Fibroblast of skin of abdomen (primary cell): Measurements from ENCODE around the gene PLEKHM1.
A peak's percentile ranks its signal among the peaks of the same experiment; 100 is the strongest.
"Not testable (repeated sequence)": the region's sequence is repeated elsewhere in the genome, so short reads cannot be mapped to it uniquely, and the experiment has no call there.

Source experiments
- DNase-seq: peaks from one replicate; pipeline ENCODE4 v3.0.0-alpha.2; 2013

Gene PLEKHM1

DNA sequence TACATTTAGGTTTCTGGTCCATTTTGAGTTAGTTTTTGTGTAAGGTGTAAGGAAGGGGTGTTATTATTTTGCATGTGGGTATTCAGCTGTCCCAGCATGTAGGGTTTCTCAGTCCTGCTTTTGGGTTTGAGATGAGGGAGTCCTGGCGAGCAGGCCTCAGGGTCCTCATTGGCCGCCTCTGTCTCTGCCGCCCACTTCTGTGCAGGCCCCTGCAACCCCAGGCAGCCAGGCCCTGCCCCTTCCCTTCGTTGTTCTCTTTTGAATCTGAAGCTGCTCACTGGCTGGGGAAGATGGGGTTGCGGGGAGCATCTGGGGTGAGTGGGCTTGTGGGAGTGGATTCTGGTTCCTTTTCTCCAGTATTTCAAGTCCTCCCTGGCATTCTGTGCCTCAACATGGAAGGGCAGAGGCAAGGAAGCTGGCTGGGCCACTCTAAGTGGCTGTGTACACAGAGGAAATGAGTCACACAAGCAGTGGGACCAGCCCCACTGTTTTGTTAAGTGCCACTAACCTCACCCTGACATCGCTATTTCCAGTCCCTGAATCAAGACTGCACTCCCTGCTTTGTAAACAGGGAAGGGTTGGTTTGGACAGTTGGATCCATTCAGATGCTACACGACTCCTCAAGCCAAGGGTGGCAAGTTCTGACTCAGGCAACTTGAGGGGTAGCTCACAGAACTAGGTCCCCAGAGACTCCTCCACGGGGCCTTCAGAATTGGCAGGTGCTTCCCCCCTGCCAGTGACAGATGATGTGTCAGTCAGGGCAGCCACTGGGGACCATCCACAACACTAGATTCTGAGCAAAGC lies 28.8 kb downstream of the PLEKHM1 start:
- DNase-seq = not testable (repeated sequence)

DNA sequence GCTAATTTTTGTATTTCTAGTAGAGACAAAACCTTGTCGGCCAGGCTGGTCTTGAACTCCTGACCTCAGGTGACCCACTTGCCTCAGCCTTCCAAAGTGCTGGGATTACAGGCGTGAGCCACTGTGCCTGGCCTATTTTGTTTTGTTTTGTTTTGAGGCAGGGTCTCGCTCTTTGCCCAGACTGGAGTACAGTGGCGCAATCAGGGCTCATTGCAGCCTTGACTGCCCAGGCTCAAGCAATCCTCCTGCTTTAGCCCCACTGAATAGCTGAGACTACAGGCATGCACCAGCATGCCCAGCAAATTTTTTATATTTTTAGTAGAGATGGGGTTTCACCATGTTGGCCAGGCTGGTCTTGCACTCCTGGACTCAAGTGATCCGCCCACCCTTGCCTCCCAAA lies 30.1 kb downstream of the PLEKHM1 start:
- DNase-seq = not testable (repeated sequence)

DNA sequence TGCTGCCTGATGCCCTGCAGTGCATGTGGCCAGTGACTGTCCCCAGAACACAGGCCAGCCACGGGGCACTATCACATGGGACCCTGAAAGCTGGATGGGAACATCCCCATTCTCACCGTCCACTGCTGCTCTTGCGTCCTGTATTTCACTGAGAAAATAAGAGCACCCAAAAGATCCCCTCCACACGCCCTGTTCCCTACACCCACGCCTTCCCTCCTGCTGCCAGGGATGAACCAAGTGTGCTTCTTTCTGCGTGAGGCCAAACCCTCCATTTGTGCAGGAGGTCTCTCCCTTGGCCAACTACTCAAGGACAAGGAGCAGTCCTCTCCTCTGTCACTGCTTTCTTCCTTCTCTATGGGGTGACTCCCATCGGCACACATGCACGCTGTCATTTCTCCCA lies 36.2 kb downstream of the PLEKHM1 start:
- not testable (repeated sequence) for DNase-seq

DNA sequence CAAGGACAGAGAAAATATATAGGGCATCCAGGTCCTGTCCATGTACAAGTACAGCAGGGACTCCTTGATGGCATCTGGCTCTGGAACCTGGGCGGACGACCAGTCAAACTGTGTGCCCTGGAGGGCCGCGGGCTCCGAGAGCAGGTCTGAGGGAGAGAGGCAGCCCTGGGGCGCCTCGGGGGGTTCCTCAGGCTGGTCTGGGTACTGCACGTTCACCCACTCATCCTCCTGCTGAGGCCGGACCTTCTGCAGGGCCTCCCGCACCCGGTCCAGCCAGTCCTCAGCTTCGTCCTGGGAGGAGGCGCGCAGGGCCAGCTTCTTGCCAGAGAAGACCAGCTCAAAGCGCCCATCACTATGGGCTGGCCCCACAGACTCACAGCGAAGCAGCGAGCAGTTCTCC lies 36.8 kb downstream of the PLEKHM1 start:
- DNase-seq = not testable (repeated sequence)

DNA sequence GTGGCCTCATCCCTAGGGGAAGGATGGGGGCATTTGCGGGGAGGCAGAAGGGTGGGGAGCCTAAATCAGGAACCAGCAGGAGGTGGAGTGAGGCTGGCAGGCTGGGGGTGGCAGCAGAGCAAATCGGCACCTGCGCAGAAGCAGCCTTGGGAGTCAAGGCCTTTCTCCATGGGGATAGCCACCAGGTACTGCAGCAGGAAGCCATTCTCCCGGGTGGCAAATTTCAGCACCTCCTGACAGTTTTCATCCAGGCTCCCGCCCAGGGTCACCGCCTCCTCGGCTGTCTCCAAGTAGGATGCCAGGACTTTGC lies 37.3 kb downstream of the PLEKHM1 start:
- DNase-seq = not testable (repeated sequence)

DNA sequence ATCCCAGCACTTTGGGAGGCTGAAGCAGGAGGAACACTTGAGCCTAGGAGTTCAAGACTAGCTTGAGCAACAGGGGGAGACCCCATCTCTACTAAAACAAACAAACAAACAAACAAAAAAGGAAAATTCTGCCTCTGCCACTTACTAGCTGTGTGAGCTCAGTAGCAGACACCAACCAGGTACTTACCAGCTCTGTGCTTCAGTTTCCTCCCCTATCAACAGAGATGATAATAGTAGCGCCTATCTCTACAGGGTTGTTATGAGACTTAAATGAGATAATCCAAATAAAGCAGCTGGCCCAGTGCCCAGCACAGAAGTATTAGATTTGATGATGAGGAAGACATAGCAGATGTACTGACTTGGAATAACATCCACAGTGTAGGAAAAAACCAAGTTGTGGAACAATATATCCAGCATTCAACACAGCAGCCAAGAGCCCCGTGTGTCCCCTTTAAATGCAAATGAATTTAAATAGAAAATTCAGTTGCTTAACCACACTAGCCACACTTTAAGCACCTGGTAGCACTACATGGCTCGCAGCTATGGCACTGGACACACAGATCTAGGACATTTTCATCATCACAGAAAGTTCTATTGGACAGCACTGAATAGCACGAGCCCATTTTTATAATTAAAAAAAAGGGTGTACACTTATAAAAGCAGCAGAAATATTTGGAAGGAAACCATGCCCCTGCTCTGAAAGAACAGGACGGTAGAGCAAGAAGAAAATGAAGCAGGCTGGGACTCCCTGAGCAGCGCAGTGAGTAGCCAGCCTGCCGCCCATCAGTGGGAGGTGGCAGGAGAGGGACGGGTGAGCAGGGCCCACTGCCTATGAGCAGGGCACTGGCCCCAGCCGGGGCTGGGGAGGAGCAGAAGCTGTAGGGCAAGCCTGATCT lies 37.9 kb downstream of the PLEKHM1 start:
- DNase-seq = not testable (repeated sequence)

DNA sequence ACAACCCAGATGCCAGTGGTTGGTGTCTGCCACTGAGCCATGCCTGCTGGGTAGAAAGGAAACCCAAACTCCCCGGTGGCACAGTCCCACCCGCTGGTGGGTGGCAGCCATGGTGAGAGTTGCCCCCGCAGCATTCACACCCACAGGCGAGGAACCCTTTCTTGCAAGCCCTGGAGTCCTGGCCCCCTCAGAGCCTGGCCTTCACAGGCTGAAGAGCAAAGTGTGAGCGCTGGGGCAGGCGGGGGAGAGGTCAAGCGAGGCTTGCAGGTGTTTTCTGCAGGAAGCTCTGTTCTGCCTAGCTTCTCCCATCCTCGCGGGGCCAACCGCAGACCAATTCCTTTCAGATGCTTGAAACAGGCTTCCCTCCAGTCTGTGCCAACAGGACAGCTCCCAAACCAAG lies 38.9 kb downstream of the PLEKHM1 start:
- DNase-seq = not testable (repeated sequence)

DNA sequence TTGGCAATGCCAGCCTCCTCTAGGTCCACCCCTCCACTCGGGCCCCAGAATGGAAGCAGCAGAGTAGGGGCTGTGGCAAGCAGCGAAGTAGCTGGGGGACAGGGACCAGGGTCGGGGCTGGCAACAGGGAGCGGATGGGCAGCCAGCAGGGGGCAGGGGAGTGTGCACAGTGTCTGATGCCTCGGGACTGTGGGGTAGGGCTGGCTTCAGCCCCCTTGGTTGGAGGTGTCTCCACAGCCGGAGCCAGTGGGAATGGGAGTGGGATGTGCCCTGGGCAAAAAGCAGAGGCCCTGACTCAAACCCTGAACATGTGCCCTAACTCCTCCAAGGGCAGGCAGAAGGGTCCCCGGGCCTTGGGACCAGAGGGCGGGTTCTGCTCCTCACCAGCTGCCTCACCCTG lies 39.4 kb downstream of the PLEKHM1 start:
- DNase-seq = no peak

DNA sequence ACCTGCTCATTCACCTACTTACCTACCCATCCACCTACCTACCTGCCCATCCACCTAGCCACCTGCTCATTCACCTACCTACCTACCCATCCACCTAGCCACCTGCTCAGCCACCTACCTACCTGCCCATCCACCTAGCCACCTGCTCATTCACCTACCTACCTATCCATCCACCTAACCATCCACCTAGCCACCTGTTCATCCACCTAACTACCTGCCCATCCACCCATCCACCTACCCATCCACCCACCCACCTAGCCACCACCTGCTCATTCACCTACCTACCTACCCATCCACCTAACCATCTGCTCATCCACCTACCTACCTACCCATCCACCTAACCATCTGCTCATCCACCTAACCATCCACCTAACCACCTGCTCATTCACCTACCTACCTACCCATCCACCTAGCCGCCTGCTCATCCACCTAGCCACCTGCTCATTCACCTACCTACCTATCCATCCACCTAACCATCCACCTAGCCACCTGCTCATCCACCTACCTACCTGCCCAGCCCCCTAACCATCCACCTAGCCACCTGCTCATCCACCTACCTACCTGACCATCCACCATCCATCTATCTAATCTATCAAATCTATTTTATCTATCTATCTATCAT lies 40.7 kb downstream of the PLEKHM1 start:
- DNase-seq = not testable (repeated sequence)

DNA sequence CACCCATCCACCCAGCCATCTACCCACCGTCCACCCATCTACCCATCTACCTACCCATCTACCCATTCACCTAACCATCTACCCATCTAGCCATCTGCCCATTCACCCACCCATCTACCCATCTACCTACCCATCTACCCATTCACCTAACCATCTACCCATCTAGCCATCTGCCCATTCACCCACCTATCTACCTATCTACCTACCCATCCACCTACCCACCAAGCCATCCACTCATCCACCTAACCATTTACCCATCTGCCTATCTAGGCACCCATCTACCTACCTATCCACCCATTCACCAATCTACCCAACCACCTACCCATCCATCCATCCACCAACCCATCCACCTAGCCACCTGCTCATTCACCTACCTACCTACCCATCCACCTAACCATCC lies 41.3 kb downstream of the PLEKHM1 start:
- not testable (repeated sequence) for DNase-seq

DNA sequence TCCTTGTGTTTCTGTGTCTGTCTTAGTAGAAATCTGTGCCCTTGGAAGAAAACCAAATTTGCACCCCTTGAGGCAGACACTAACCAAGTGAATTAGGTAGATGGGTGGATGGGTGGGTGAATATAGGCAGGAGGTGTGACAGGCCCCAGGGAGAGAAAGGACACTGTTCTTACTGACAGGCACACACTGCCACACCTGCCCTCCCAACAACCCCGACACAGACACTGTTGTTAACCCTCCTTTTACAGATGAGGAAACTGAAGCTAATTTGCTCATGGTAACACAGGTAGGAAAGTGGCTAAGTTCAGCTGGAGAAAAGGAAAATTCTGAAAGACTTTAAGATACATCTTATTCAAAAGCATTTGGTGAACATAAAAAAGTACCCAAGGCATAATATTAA lies 42.0 kb downstream of the PLEKHM1 start:
- not testable (repeated sequence) for DNase-seq

DNA sequence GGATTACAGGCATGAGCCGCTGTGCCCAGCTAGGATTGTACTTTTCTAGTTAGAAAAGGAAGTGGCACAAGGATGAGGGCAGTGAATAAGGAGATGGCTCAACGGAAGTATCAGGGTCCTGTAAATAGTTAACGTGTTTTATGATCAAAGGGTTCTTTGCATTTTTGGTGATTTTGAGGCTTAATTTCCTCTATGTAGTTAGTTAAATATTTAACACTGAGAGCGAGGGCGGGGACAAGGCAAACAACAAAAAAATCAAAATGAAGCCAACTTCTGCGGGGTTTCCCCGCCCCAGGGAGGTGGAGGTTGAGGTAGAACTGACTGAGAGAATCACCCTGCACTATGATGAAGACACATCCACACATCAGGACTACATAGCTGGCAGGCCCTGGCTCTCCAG lies 42.5 kb downstream of the PLEKHM1 start:
- DNase-seq = not testable (repeated sequence)

DNA sequence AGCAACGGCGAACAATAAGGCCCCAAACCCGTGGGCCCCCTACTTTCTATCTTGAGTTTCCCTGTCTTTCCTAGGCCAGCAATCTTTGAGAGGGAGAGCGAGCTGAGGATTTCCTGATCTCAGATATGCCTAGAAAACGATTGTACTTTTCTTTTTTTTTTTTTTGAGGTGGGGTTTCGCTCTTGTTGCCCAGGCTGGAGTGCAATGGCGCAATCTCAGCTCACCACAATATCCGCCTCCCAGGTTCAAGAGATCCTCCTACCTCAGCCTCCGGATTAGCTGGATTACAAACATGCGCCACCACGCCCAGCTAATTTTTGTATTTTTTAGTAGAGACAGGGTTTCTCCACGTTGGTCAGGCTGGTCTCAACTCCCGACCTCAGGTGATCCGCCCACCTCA lies 42.9 kb downstream of the PLEKHM1 start:
- not testable (repeated sequence) for DNase-seq

DNA sequence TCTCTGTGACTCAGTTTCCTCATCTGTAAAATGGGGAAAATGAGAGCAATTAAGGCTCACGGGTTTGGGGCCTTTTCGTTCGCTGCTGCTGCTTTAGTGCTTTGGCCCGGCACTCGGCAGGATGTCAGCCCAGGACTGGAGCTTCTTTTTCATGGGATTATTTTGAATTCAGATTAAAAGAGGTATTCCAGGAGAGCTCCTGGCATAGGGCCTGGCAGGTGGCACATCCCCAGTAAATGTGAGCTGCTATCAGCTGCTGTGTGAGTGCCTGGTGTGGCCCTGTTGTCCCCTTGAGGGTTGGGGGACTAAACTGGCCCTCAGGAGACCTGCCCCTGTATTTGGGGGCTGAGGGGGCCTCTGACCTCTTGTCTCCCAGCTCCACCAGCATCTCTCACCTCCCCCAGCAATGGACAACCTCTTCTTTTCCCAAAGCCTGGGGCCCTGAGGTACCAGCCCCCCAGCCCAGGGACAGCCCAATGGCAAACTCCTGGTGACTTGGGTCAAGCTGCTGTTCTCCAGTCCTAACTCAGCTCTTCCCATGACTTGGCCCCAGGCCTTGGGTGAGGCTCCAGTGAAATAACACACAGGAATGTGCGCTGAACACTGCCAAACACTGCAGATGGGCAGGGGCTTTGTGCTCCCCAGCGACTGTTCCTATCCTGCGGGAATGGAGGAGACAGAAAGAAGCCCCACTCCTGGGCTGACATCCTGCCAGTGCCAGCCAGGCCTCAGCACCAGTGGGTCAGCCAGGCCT lies 43.5 kb downstream of the PLEKHM1 start:
- not testable (repeated sequence) for DNase-seq

DNA sequence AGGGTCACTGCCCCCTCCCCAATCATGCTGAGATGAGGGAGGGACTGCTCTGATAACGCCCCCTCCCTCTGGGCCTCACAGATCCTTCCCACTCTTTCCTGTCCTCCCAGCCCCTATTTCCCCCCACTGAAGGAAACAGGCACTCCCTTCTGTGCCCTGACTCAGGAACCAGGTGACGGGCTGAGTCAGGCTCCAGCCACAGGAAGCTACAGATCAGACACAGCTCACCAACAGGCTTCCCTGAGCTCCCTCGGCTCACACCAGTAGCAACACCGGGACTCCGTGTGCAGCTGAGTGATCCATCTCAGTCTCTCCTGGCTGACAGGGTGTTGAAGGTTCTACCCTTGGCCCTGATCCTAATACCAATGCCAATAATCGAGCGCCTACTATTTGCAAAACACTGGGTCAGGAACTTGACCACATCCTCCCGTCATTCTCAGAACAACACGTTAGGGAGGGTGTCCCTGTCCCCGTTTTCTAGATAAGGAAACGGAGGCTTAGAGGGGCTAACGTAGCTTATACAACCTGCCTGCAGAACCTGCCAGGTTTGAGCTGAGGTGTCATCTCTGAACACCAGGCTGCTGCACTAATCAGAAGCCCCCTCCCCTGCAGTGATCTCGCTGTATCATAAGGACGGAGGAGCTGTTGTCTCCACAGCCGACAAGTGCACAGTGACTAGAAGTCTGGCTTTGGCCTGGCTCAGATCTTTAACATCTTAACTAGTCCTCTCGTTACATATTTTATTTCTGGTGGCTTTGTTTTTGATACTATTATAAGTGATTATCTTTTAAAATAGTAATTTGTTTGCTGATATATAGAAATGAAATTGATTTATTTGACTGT lies 44.4 kb downstream of the PLEKHM1 start:
- DNase-seq = peak; percentile 46

DNA sequence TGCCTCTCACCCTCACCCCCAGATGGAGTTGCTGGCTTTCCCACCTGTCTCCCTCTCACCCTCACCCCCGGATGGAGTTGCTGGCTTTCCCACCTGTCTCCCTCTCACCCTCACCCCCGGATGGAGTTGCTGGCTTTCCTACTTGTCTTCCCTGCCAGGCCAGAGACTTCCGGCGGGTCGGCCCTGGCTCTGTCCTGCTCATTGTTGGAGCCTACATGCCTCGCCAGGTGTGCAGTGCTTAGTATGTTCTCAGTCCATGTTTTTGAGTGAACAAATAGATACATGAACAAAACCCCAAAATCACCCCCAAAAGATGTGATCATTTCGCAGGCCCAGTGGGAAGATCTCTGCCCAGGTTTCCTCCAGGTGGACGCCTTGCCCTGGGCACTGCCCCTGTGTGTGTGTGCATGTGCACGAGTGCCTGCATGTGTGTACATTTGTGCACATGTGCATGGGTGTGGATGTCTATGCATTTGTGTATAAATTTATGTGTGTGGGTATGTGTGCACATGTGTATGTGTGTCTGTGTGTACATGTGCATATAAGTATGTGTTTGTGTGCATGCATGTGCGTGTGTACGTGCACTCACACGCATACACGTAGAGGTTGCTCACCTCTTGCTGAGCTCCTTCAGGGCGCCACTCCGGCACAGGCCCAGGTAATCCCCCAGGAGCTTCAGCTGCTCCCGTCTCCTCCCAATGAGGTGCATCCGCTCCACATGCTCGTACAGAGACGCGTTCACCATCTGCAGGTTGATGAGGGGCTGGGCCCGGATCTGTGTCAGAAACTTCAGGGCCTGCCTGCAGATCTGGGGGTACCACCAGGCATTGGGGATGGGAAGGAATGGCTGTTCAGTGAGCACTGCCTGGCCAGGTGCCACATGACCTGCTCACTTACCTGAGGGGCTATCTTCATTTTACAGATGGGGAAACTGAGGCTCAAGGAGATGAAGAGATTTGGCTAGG lies 45.4 kb downstream of the PLEKHM1 start:
- DNase-seq = not testable (repeated sequence)

DNA sequence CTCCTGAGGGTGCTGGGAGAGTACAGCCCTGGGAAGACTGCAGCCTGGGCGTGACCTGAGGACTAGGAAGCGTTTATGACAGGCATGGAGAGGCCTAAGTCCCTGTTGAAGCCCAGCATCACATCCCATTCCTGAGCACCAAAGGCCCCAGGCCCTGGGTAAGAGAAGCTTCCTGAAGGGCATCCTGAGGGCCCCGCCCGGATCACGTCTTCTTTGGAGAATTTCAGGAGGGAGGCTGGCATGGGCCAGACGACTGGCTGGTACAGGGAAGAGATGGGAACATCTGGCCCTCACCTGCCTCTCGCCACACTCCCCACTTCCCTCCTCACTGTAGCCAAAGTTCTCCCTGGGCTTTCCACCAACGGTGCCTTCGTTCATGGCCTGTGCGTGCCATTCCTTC lies 46.2 kb downstream of the PLEKHM1 start:
- not testable (repeated sequence) for DNase-seq

DNA sequence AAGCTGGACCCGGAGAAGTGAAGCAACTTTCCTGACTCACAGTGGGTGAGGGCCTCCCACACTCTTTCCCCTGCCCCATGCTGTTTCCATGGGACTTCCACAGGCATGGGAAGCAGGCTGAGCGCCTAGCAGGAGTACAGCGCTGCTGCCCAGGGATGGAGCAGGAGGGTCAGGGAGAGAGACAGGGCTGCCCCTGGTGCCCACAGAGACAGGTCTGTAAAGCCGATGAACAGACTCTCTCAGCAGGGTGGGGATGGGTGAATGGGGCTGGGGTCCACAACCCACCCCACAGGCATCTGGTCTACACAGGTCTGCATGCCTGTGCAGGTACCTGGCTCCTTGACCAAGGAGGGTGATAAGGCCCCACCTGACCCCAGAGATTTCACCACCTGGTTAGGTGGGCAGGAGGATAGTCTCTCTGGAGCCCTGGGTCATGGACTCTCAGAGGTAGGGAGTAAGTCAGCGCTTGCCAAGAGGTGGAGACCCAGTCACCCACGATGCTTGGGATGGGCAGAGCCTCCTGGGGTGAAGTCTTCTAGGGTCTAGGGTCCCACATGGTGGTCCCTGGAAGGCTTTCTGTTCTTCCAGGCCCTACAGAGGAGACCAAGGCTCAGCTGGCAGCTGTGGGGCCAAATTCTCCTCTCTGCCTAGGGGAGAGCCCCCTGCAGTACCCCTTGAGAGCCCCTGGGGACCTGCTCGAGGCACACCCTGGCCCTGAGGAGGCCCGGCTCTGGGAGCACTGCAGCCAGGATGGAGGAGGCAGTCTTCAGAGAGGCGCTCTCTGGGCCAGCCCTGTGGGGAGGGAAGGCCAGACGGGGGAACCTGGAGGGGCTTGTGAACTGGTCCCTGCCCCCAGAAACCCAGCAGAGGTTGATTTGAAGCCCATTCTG lies 46.9 kb downstream of the PLEKHM1 start:
- not testable (repeated sequence) for DNase-seq
